Globus pallidus (tissue), 1 donor: ENCODE data around the gene MUC6.
A peak's percentile ranks its signal among the peaks of the same experiment; 100 is the strongest.
"Not testable (repeated sequence)": the region's sequence is repeated elsewhere in the genome, so short reads cannot be mapped to it uniquely, and the experiment has no call there.

Experiments used
- DNase-seq: peaks from one replicate; pipeline ENCODE4 v3.0.0-alpha.2; 2015; ENCODE audit warnings: low spot score

Gene MUC6

DNA sequence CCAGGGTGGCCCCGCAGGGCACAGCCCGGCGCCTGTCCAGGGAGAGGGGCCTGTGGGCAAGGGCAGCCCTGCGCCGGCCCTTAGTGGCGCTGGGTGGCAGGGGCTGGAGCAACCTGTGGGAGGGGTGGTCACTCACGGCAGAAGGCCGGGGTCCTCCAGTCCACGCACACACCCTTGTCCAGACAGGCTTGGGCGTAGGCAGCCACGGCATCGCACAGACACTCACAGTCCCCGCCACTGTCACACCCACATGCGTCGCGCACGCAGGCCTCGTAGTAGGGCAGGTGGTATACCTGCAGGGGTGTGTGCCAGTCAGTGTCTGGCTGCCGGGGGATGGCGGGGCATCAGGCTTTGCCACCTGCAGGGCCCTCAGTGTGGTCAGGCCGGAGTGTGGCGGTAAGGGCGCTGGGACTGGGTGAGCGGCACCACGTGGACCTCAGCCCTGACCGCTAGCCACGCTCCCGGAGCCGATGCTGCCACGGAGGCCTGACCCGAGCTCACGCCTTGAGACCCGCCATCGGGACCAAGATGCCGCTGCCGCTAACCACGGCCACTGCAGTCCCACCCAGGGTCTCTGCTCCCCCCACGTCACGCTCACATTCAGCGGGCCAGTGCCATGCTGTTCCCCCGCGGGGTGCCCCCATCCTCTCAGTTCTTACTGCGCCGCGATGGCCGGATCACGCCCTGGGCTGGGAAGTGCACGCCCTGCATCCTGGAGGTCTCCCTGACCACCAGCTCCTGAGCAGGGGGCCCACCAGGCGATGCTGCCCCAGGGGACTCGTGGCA lies 12.5 kb downstream of the MUC6 start:
- no peak for DNase-seq

- DNase-seq = no peak
Measured at GRCh38 chr11:1022908-1023810, 13.4 kb downstream of the MUC6 start.

DNA sequence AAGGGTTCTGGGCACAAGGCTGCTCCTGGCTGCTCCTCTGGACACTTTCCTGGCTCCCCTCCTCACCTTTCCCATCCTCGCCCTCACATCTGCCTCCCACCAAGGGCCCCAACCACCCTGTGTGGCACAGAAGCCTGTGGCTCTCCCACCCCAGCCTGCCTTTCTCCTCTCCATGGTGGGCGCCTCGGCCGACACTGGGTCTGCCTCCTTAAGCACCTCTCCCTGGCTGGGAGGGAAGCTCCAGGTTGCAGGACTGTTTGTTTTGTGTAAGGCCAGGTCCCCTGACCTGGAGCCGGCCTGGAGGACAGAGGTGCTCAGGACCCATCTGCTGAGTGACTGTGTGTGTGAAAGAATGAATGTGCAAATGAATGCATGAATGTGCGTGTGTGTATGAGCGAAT lies 14.1 kb downstream of the MUC6 start:
- DNase-seq = no peak

DNA sequence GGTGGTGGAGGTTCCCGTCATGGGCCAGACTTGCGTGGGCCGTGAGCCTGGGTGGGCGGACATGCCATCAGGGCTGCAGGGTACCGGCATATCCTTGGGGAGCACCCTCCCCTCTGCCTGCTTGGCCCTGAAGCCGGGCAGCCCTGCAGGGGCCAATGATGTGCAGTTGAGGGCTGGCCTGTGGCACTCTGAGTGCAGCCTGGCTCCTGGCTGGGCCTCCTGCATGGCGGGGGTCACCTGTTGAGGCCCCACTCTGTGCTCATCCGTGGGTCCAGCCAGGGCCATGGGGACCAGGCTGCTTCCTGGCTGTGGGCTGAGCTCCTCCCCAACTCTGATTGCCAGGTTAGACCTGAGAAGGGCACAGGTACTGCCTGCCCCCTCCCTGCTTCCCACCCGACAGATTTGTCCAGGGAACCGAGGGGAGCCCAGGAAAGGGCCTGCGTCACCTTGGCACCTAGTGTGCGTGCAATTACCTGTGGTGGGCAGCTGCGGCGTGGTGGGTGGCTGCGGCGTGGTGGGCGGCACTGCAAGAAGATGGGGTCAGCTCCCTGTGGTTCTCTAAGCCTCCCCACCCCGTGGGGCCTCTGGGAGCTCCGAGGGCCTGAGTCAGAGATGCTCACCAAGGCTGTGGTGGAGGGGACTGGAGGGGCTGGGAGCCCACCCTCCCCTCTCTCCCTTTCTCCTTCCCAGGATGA lies 16.2 kb downstream of the MUC6 start:
- no peak for DNase-seq

DNA sequence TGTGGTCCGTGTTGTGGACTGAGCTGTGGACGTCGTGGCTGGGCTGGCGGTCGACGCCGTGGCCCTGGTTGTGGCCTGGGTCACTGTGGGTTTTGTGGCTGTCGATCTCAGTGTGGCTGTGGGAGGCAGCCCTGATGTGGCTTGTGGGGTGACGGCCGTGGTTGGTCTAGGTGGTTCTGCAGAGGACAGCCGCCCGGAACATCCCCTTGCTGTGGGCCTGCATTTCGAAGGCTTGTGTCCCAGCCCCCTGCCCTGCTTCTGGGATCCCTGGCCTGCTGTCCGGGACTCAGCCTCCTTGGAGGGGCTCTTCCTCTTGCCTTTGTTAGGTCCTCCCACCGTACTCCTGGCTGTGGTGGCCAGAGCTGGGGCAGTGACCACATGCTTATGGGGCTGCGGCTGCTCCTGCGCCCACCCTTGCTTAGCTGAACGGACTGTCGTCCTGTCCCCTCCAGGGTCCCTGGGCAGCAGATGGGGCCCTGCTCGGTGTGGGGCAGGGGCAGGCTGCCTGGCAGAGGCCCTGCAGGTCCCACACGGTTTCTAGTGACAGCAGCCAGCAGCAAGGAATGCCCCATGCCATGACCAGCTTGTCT lies 17.1 kb downstream of the MUC6 start:
- no peak for DNase-seq

DNA sequence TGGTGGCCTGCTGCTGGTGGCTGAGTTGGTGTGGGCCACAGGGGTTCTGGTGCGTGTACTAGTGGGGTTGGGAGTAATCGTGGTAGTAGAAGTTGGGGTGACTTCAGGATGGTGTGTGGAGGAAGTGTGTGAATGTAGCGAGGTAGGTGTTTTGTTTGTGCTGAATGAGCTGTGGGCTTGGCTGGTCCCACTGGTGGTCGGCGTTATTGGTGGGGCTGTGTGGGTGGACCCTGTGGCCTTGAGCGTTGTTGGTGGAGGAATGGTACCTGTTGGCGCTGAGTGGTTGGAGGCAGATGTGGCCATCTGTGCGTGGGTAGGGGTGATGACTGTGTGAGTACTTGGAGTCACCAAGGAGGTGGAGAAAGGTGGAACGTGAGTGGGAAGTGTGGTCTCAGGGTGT lies 18.4 kb downstream of the MUC6 start:
- DNase-seq = no peak

DNA sequence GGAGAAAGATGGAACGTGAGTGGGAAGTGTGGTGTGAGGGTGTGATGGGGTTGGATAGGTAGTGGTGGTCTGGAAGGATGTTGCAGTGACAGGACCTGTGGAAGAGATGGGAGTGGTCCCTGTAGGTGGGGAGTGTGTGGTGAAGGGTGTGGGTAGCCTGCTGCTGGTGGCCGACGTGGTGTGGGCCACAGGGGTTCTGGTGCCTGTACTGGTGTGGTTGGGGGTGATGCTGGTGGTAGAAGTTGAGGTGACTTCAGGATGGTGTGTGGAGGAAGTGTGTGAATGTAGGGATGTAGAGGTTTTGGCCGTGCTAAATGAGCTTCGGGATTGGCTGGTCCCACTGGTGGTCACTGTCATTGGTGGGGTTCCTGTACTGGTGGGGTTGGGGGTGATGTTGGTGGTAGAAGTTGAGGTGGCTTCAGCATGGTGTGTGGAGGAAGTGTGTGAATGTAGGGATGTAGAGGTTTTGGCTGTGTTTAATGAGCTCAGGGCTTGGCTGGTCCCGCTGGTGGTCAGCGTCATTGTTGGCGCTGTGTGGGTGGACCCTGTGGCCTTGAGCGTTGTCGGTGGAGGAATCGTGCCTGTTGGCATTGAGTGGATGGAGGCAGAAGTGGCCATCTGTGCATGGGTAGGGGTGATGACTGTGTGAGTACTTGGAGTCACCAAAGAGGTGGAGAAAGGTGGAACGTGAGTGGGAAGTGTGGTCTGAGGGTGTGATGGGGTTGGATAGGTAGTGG lies 19.1 kb downstream of the MUC6 start:
- DNase-seq = peak; percentile 7

GRCh38 chr11:1016610-1017126 lies 19.9 kb downstream of the MUC6 start:
- not testable (repeated sequence) for DNase-seq

DNA sequence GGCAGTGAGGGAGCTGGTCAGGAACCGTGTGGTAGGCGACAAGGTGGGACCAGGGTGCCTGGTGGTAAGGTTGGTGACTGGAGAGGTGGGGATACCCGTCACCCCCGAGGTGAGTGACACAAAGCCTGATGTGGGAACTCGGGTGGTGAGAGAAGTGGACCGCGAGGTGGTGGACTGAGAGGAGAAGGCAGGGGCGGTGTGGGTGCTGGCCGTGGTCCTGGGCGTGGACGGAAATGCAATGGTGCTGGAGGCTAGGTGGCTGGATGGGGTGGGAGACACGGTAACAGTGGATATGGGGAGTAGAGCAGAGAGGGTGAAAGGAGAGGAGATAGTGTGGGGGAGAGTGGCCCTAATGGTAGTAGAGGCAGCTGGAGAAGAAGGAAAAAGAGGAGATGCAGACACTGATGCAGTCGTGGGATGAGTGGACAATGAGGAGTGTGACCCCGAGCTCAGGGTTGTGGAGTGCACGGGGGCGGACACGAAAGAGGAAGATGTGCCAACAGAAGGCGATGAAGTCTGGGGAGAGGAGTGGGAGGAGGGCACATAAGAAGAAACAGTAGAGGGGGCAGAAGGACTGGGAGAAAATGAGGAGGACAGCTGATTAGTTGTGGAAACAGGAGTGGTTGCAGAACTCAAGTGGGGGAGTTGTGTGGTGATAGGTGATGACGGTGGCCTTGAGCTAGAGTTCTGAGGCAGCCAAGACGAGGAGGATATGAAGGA lies 20.5 kb downstream of the MUC6 start:
- no peak for DNase-seq

DNA sequence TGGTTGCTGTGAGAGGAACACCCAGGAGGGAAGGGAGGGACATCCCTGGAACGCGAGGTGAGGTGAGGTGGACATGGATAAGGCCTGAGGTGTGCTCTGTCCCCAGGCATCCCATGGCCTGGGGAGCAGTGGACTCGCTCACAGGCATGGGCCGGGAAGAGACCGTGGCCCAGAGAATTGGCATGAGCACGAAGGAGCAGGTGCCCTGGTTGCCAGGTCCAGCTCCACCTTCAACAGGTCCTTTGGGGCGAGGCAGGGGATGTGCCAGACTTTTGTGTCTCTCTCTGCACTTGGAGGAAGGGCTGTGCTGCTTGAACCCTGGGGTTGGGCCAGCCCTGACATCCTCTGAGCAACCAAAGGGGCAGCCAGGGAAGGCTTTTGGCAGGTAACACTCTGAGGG lies 21.5 kb downstream of the MUC6 start:
- no peak for DNase-seq

DNA sequence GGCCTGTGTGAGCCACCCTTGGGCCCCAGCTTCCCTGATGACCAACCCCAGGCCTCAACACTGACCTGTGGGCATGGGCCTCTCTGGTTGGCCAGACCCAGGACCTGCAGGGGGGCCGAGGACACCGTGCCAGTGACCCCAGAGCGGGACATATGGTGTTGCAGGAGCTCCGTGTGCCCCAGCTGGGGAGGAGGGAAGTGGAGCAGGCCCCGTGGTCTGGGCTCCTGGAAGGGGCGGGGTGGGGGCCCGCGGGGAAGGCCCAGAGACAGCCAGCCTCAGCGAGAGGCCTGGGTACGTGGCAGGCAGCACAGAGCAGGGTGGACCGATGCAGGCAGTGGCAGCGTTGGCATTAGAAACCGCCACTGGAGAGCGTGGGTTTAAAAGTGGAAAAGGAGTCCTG lies 22.2 kb downstream of the MUC6 start:
- DNase-seq = no peak

DNA sequence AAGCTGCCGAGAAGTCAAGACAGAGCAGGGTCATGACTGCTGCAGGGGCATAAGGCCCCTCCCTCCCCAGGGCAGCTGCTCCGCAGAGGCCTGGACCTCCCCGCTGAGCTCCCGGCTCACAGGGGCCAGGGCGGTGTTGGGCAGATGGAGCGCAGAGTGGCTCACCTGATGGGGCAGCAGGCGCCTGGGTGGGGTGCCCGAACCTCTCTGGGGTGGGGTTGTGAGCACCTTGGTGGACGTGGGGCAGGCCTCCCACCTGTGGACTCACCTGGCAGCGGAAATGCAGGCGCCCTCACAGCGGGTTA lies 22.9 kb downstream of the MUC6 start:
- no peak for DNase-seq

- DNase-seq = no peak
Measured at GRCh38 chr11:1012740-1013630, 23.5 kb downstream of the MUC6 start.

- DNase-seq = no peak
Measured at GRCh38 chr11:1012291-1012690, 24.2 kb downstream of the MUC6 start.

DNA sequence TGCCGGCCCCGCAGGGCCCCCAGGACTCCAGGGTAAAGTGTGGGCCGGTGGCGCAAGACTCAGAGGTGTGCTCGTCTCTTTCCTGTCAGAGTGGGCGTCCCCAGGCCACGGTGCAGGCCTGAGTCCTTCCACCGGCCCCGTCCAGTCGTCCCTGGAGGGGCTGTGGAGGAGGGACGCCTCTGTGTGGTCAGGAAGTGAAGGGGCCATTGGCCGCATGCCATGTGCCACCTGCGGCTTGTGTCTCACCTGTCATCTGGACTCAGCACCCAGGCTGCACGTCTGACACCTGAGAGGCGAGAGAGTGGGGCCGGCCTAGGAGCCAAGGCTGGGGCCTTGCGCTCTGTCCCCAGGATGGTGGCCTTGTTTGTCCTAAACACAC lies 25.2 kb downstream of the MUC6 start:
- DNase-seq = no peak

DNA sequence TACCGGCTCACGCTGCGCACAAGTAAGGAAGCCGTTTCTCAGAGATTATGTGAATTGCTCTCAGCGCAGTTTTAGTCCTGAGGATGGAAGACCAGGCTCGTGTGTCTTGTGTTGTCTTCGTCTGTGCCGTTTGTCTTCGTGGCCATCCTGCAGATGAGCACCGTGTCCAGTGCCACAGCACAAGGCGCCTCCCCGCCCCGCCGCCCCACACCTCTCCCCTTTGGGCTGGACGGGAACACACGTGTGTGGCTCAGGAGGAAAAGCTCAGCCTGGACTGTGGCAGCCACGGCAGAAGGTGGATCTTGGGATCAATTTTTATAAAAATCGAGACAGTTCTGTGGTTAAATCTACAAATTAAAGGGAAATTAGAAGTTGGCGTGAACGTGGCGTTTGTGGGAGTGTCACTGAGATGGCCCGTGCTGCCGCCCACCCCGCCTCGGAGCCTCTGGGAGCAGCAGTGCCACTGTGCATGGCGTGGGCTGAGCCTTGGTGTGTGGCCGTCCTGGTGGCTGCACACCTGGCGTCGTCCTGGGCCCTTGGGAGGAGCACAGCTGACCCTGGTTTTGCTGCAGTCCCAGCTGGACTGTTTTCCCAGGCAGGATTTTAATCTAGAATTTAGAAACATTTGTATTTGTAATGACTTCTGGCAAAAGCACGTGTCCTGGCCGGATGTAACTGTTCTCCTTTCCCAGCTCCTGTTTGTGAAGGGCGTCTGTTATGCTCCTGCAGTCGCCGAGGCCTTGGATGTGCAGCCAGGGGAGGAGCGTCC lies 25.8 kb downstream of the MUC6 start:
- no peak for DNase-seq

- DNase-seq = no peak
Measured at GRCh38 chr11:1009991-1010390, 26.5 kb downstream of the MUC6 start.

DNA sequence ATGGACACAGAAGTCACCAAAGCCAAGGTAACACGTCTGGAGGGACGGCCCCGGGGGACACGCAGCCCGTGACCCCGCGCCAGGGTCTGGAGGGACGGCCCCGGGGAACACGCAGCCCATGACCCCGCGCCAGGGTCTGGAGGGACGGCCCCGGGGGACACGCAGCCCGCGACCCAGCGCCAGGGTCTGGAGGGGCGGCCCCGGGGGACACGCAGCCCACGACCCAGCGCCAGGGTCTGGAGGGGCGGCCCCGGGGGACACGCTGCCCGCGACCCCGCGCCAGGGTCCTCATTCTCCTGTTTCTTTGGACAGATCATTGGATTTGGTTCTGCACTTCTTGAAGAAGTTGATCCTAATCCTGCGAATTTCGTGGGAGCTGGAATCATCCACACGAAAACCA lies 27.1 kb downstream of the MUC6 start:
- no peak for DNase-seq

GRCh38 chr11:1008803-1009145 lies 27.7 kb downstream of the MUC6 start:
- no peak for DNase-seq
